HepG2 (cell line): ENCODE data around the gene AIFM1. TPM values are rescaled to one million over a fixed set of nuclear protein-coding genes. Genes with fewer than 3 reads are reported as not detected.

Experiments used
- CREBL2 ChIP-seq: sonication (generic); formaldehyde crosslinking; IDR thresholded peaks from 2 replicates; pipeline ENCODE4 v1.8.1; 2023; ENCODE audit warnings: missing genetic modification reagents, mild to moderate bottlenecking, borderline replicate concordance
- GFI1 ChIP-seq: sonication (generic); formaldehyde crosslinking; IDR thresholded peaks from 2 replicates; pipeline ENCODE4 v1.5.0; 2020; ENCODE audit warnings: missing genetic modification reagents, mild to moderate bottlenecking, borderline replicate concordance
- HNF1B ChIP-seq: sonication (generic); formaldehyde crosslinking; IDR thresholded peaks from 2 replicates; pipeline ENCODE4 v1.5.1; 2020; ENCODE audit warnings: mild to moderate bottlenecking, moderate library complexity, missing genetic modification reagents
- ONECUT2 ChIP-seq: sonication (generic); formaldehyde crosslinking; IDR thresholded peaks from 2 replicates; pipeline ENCODE4 v1.4.0; 2020; ENCODE audit warnings: missing genetic modification reagents
- PLRG1 ChIP-seq: fragments of 450-650 bp; conservative IDR thresholded peaks from 2 replicates; pipeline ENCODE4 v1.6.1; 2016
- POLR2G ChIP-seq: fragments of 200-400 bp; formaldehyde crosslinking; IDR thresholded peaks from 2 replicates; pipeline ENCODE4 v1.6.1; 2018; ENCODE audit warnings: mild to moderate bottlenecking, low read depth, low read length, moderate library complexity
- SMARCC2 ChIP-seq: fragments of 450-650 bp; IDR thresholded peaks from 2 replicates; pipeline ENCODE4 v1.6.1; 2017; ENCODE audit warnings: antibody characterized with exemption, mild to moderate bottlenecking
- SRF ChIP-seq: IDR thresholded peaks from 2 replicates; pipeline ENCODE4 v1.6.1; 2011; ENCODE audit warnings: mild to moderate bottlenecking, low read depth, low read length, moderate library complexity
- TAF1 ChIP-seq: sonication (generic); formaldehyde crosslinking; IDR thresholded peaks from 2 replicates; pipeline ENCODE4 v1.4.0; 2020; ENCODE audit warnings: missing genetic modification reagents
- TBP ChIP-seq: sonication (generic); formaldehyde crosslinking; IDR thresholded peaks from 2 replicates; pipeline ENCODE4 v1.5.0; 2020; ENCODE audit warnings: missing genetic modification reagents
- TEAD3 ChIP-seq: optimal IDR thresholded peaks from 2 replicates; pipeline ENCODE3; 2016; ENCODE audit warnings: borderline replicate concordance
- TMF1 ChIP-seq: sonication (generic); formaldehyde crosslinking; IDR thresholded peaks from 2 replicates; pipeline ENCODE4 v1.8.1; 2022; ENCODE audit warnings: low read depth, missing genetic modification reagents
- WIZ ChIP-seq: sonication (generic); formaldehyde crosslinking; IDR thresholded peaks from 2 replicates; pipeline ENCODE4 v1.5.1; 2020; ENCODE audit warnings: mild to moderate bottlenecking, missing genetic modification reagents
- ZBTB43 ChIP-seq: sonication (generic); formaldehyde crosslinking; conservative IDR thresholded peaks from 2 replicates; pipeline ENCODE4 v1.4.0; 2020; ENCODE audit warnings: missing genetic modification reagents
- ZFAT ChIP-seq: sonication (generic); formaldehyde crosslinking; conservative IDR thresholded peaks from 2 replicates; pipeline ENCODE4 v1.8.1; 2023; ENCODE audit warnings: missing genetic modification reagents, inconsistent platforms
- ZNF280B ChIP-seq: sonication (generic); formaldehyde crosslinking; IDR thresholded peaks from 2 replicates; pipeline ENCODE4 v1.5.0; 2020; ENCODE audit warnings: missing genetic modification reagents, mild to moderate bottlenecking, borderline replicate concordance
- ZNF34 ChIP-seq: sonication (generic); formaldehyde crosslinking; IDR thresholded peaks from 2 replicates; pipeline ENCODE4 v1.4.0; 2020; ENCODE audit warnings: mild to moderate bottlenecking, missing genetic modification reagents, borderline replicate concordance
- ZNF382 ChIP-seq: sonication (generic); formaldehyde crosslinking; IDR thresholded peaks from 2 replicates; pipeline ENCODE4 v1.5.0; 2020; ENCODE audit warnings: missing genetic modification reagents, mild to moderate bottlenecking, borderline replicate concordance
- ZNF674 ChIP-seq: sonication (generic); formaldehyde crosslinking; IDR thresholded peaks from 2 replicates; pipeline ENCODE4 v1.5.0; 2020; ENCODE audit warnings: low read depth, mild to moderate bottlenecking, missing genetic modification reagents
- polyA plus RNA-seq, 8 experiments: library from polyadenylated mRNA; depleted of rRNA in 3 of 8; stranded (reverse) in 7 of 8; unstranded in 1 of 8; fragments of >200 nt; fragmentation: Illumina TruSeq in 4 of 8; extraction: Trizol in 4 of 8; gene quantifications; 2 replicates each; pipeline versions ENCODE4 v1.2.1 to v1.2.3, GENCODE V29; 2011 to 2016; ENCODE audit warnings: low read depth in 4 of 8, missing spikeins in 1 of 8, mixed read lengths in 1 of 8; ENCODE audit not compliant: insufficient read depth in 1 of 8
- total RNA-seq, 5 experiments: library from RNA; depleted of rRNA; stranded (reverse); fragments of >200 nt; fragmentation: Illumina TruSeq; extraction: Trizol; gene quantifications; 2 replicates each; pipeline ENCODE4 v1.2.3, GENCODE V29; 2016; ENCODE audit warnings: low read depth in 1 of 5
- TF ChIP-seq, protein P1 (sequence below): sonication (generic); formaldehyde crosslinking; IDR thresholded peaks from 2 replicates; pipeline ENCODE4 v1.8.1; 2023; ENCODE audit warnings: mild to moderate bottlenecking, missing genetic modification reagents
- TF ChIP-seq, protein P2 (sequence below): sonication (generic); formaldehyde crosslinking; IDR thresholded peaks from 2 replicates; pipeline ENCODE4 v1.5.0; 2020; ENCODE audit warnings: missing genetic modification reagents
- TF ChIP-seq, protein P3 (sequence below): IDR thresholded peaks from 2 replicates; pipeline ENCODE4 v1.6.1; 2012; ENCODE audit warnings: low read depth, low read length, improper control_type of control experiment

Gene AIFM1
- total and polyA plus RNA-seq, 2 of the 13 experiments (the other 11 are each of a cell fraction or from before 2014, with no cell fraction given): 42.8 to 46.9 TPM

GRCh38 chrX:130091980-130092522 lies 73.6 kb downstream of the AIFM1 start (continued):
- TF ChIP-seq, protein P1, sequence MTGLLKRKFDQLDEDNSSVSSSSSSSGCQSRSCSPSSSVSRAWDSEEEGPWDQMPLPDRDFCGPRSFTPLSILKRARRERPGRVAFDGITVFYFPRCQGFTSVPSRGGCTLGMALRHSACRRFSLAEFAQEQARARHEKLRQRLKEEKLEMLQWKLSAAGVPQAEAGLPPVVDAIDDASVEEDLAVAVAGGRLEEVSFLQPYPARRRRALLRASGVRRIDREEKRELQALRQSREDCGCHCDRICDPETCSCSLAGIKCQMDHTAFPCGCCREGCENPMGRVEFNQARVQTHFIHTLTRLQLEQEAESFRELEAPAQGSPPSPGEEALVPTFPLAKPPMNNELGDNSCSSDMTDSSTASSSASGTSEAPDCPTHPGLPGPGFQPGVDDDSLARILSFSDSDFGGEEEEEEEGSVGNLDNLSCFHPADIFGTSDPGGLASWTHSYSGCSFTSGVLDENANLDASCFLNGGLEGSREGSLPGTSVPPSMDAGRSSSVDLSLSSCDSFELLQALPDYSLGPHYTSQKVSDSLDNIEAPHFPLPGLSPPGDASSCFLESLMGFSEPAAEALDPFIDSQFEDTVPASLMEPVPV (CRISPR knock-in tag): no peak
- TF ChIP-seq POLR2G: peak; percentile 63; the same call in 1 of the 2 replicates
- no peak for TF ChIP-seq TMF1
- no peak for TF ChIP-seq ZNF280B
- peak; percentile 54; the same call in 1 of the 2 replicates for TF ChIP-seq TAF1 (CRISPR knock-in tag)
- no peak for TF ChIP-seq ZBTB43 (CRISPR knock-in tag)
- TF ChIP-seq, protein P2, sequence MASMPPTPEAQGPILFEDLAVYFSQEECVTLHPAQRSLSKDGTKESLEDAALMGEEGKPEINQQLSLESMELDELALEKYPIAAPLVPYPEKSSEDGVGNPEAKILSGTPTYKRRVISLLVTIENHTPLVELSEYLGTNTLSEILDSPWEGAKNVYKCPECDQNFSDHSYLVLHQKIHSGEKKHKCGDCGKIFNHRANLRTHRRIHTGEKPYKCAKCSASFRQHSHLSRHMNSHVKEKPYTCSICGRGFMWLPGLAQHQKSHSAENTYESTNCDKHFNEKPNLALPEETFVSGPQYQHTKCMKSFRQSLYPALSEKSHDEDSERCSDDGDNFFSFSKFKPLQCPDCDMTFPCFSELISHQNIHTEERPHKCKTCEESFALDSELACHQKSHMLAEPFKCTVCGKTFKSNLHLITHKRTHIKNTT (CRISPR knock-in tag): no peak
- no peak for TF ChIP-seq ZNF34
- TF ChIP-seq SMARCC2: no peak
- no peak for TF ChIP-seq HNF1B (CRISPR knock-in tag)
- no peak for TF ChIP-seq TBP (CRISPR knock-in tag)
- TF ChIP-seq ONECUT2 (CRISPR knock-in tag): no peak
- TF ChIP-seq ZFAT (CRISPR knock-in tag): no peak
- TF ChIP-seq, protein P3, sequence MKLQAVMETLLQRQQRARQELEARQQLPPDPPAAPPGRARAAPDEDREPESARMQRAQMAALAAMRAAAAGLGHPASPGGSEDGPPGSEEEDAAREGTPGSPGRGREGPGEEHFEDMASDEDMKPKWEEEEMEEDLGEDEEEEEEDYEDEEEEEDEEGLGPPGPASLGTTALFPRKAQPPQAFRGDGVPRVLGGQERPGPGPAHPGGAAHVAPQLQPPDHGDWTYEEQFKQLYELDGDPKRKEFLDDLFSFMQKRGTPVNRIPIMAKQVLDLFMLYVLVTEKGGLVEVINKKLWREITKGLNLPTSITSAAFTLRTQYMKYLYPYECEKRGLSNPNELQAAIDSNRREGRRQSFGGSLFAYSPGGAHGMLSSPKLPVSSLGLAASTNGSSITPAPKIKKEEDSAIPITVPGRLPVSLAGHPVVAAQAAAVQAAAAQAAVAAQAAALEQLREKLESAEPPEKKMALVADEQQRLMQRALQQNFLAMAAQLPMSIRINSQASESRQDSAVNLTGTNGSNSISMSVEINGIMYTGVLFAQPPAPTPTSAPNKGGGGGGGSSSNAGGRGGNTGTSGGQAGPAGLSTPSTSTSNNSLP: no peak
- TF ChIP-seq ZNF382 (CRISPR knock-in tag): no peak
- no peak for TF ChIP-seq PLRG1
- TF ChIP-seq SRF: no peak
- TF ChIP-seq ZNF674 (CRISPR knock-in tag): no peak
- TF ChIP-seq GFI1 (CRISPR knock-in tag): no peak
- TF ChIP-seq CREBL2 (CRISPR knock-in tag): no peak
- TF ChIP-seq TEAD3 (CRISPR knock-in tag): peak; percentile 40
- TF ChIP-seq WIZ (CRISPR knock-in tag): no peak
